AG20443 (cell line): ENCODE data around the gene STXBP4.

ENCODE experiments used
- DNase-seq: peaks from one replicate; pipeline ENCODE4 v3.0.0; 2012; ENCODE audit warnings: low spot score, mixed read lengths

STXBP4 gene

GRCh38 chr17:55219459-55219858 is 250.9 kb downstream of the STXBP4 start:
- no peak for DNase-seq

GRCh38 chr17:55219934-55220333 is 251.4 kb downstream of the STXBP4 start:
- no peak for DNase-seq
